ENCODE results near the gene UHMK1. TPM values are rescaled to one million over a fixed set of nuclear protein-coding genes. Genes with fewer than 3 reads are reported as not detected.

The UHMK1 gene
- total RNA-seq, 1 donor from 2014 or later = 43.5 TPM

DNA sequence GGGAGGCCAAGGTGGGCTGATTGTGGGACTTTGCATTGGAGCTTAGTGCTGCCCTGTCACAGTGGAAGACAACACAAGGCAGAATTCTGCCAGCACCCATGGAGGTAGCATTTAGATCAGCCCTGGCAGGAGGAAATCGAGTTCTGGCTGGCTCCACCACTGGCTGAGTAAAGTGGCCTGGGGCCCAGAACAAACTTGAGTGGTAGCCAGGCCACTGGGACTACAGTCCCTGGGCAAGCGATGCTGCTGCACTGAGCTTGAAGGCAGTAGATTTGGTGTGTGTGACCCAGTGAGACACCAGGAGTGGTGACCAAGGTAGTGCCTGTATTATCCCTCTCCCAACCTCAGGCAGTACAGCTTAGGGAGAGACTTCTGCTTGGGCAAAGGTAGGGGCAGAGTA, 22.5 kb upstream of the UHMK1 start:
- Histone ChIP-seq H3K4me3 (ENCODE audit: insufficient read depth, low read depth, low read length) (no peak overlapping the region), H3K4me2 (ENCODE audit: low read length) (no peak overlapping the region), H3K36me3 (ENCODE audit: insufficient read depth, low read length) (no peaks in the 10 kb centered on the region), H4K20me1 (ENCODE audit: insufficient read depth, low read length) (no peaks in the 10 kb centered on the region), H3K9ac (ENCODE audit: low read length) (no peak overlapping the region), H3K79me2 (ENCODE audit: insufficient read depth, low read length) (no peaks in the 10 kb centered on the region), H3K27me3 (ENCODE audit: insufficient read depth, low read length) (no peaks in the 10 kb centered on the region), H2AFZ (ENCODE audit: low read depth, low read length) (no peak overlapping the region), H3K4me1 (ENCODE audit: insufficient read depth, low read length) (no peaks in the 10 kb centered on the region), H3K9me3 (ENCODE audit: insufficient read depth, low read depth, low read length) (peaks cover 5% of the 10 kb centered on the region), H3K27ac (ENCODE audit: low read depth, low read length) (no peak overlapping the region)
- Mint-ChIP-seq H3K4me3 (ENCODE audit: unreplicated experiment) (no peak overlapping the region), H3K27me3 (ENCODE audit: low read depth, unreplicated experiment) (no peaks in the 10 kb centered on the region), H3K4me1 (ENCODE audit: low read depth, unreplicated experiment) (no peaks in the 10 kb centered on the region), H3K36me3 (ENCODE audit: low read depth, unreplicated experiment) (peaks cover 2% of the 10 kb centered on the region), H3K9me3 (ENCODE audit: unreplicated experiment) (peaks cover 11% of the 10 kb centered on the region), H3K27ac (ENCODE audit: unreplicated experiment) (no peak overlapping the region)
- TF ChIP-seq, protein P1, sequence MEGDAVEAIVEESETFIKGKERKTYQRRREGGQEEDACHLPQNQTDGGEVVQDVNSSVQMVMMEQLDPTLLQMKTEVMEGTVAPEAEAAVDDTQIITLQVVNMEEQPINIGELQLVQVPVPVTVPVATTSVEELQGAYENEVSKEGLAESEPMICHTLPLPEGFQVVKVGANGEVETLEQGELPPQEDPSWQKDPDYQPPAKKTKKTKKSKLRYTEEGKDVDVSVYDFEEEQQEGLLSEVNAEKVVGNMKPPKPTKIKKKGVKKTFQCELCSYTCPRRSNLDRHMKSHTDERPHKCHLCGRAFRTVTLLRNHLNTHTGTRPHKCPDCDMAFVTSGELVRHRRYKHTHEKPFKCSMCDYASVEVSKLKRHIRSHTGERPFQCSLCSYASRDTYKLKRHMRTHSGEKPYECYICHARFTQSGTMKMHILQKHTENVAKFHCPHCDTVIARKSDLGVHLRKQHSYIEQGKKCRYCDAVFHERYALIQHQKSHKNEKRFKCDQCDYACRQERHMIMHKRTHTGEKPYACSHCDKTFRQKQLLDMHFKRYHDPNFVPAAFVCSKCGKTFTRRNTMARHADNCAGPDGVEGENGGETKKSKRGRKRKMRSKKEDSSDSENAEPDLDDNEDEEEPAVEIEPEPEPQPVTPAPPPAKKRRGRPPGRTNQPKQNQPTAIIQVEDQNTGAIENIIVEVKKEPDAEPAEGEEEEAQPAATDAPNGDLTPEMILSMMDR (IDR thresholded peaks at IDR 0.05; ENCODE audit: insufficient read depth, low read depth, low read length) = no peak
- no peak for TF ChIP-seq EZH2 (IDR thresholded peaks at IDR 0.05; ENCODE audit: insufficient read depth, low read length)
- FAIRE-seq (no peak), DNase-seq (ENCODE audit: low read depth) (no peak)

DNA sequence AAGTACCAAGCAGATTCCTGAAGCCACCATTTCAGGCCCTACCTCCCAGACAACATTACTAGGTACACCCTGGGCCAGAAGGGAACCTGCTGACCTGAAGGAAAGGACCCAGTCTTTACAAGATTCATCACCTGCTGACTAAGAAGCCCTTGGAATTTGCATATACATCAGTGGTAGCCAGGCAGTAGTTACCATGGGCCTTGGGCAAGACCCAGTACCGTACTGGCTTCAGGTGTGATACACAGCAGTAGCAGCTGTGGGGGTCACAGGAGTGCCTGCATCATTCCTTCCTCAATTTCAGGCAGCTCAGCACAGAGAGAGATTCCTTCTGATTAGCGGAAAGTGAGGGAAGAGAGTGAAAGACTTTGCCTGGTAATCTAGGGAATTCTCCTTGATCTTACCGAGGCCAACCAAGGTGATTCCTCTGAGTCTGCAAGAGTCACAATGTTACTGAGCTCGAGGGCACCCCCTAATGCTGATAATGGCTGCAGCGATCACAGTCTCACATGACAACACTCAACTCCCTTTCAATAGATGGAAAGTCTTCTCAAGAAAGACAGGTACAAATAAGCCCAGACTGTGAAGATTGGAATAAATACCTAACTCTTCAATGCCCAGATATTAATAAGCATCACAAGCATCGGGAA, 22.0 kb upstream of the UHMK1 start:
- Histone ChIP-seq H3K36me3 (ENCODE audit: insufficient read depth, low read length) (no peaks in the 10 kb centered on the region), H3K27me3 (ENCODE audit: insufficient read depth, low read length) (no peaks in the 10 kb centered on the region), H3K4me1 (ENCODE audit: insufficient read depth, low read length) (no peaks in the 10 kb centered on the region), H3K9ac (ENCODE audit: low read length) (no peak overlapping the region), H3K9me3 (ENCODE audit: insufficient read depth, low read depth, low read length) (peaks cover 5% of the 10 kb centered on the region), H2AFZ (ENCODE audit: low read depth, low read length) (no peak overlapping the region), H3K4me3 (ENCODE audit: insufficient read depth, low read depth, low read length) (no peak overlapping the region), H3K79me2 (ENCODE audit: insufficient read depth, low read length) (no peaks in the 10 kb centered on the region), H4K20me1 (ENCODE audit: insufficient read depth, low read length) (no peaks in the 10 kb centered on the region), H3K4me2 (ENCODE audit: low read length) (no peak overlapping the region), H3K27ac (ENCODE audit: low read depth, low read length) (no peak overlapping the region)
- DNase-seq (ENCODE audit: low read depth) = no peak
- Mint-ChIP-seq H3K36me3 (ENCODE audit: low read depth, unreplicated experiment) (peaks cover 2% of the 10 kb centered on the region), H3K27ac (ENCODE audit: unreplicated experiment) (no peak overlapping the region), H3K4me1 (ENCODE audit: low read depth, unreplicated experiment) (no peaks in the 10 kb centered on the region), H3K27me3 (ENCODE audit: low read depth, unreplicated experiment) (no peaks in the 10 kb centered on the region), H3K9me3 (ENCODE audit: unreplicated experiment) (peaks cover 15% of the 10 kb centered on the region), H3K4me3 (ENCODE audit: unreplicated experiment) (no peak overlapping the region)
- FAIRE-seq = no peak
- no peak for TF ChIP-seq EZH2 (IDR thresholded peaks at IDR 0.05; ENCODE audit: insufficient read depth, low read length)
- TF ChIP-seq, protein P1 (IDR thresholded peaks at IDR 0.05; ENCODE audit: insufficient read depth, low read depth, low read length) = no peak

DNA sequence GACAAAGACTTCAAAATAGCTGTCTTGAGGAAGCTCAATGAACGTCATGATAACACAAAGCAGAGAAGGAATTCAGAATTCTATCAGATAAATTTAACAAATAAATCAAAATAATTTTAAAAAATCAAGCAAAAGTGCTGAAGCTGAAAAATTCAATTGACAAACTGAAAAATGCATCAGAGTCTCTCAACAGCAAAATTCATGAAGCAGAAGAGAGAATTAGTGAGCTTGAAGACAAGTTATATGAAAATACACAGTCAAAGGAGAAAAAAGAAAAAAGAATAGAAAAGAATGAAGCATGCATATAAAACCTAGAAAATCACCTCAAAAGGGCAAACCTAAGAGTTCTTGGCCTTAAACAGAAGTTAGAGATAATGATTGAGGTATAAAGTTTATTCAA, 21.0 kb upstream of the UHMK1 start:
- H3K4me1 ChIP-seq (ENCODE audit: insufficient read depth, low read length) = no peaks in the 10 kb centered on the region
- Mint-ChIP-seq H3K9me3 (ENCODE audit: unreplicated experiment) (peaks cover 22% of the 10 kb centered on the region), H3K27ac (ENCODE audit: unreplicated experiment) (no peak overlapping the region), H3K4me3 (ENCODE audit: unreplicated experiment) (no peak overlapping the region), H3K36me3 (ENCODE audit: low read depth, unreplicated experiment) (peaks cover 2% of the 10 kb centered on the region), H3K27me3 (ENCODE audit: low read depth, unreplicated experiment) (no peaks in the 10 kb centered on the region), H3K4me1 (ENCODE audit: low read depth, unreplicated experiment) (no peaks in the 10 kb centered on the region)
- TF ChIP-seq, protein P1 (IDR thresholded peaks at IDR 0.05; ENCODE audit: insufficient read depth, low read depth, low read length) = no peak
- no peak for TF ChIP-seq EZH2 (IDR thresholded peaks at IDR 0.05; ENCODE audit: insufficient read depth, low read length)
- H3K4me3 ChIP-seq (ENCODE audit: insufficient read depth, low read depth, low read length) = no peak overlapping the region
- H3K9me3 ChIP-seq (ENCODE audit: insufficient read depth, low read depth, low read length) = peaks cover 5% of the 10 kb centered on the region
- no peak overlapping the region for H3K4me2 ChIP-seq (ENCODE audit: low read length)
- no peak overlapping the region for H3K27ac ChIP-seq (ENCODE audit: low read depth, low read length)
- no peaks in the 10 kb centered on the region for H3K27me3 ChIP-seq (ENCODE audit: insufficient read depth, low read length)
- H3K36me3 ChIP-seq (ENCODE audit: insufficient read depth, low read length) = no peaks in the 10 kb centered on the region
- no peak overlapping the region for H2AFZ ChIP-seq (ENCODE audit: low read depth, low read length)
- no peaks in the 10 kb centered on the region for H3K79me2 ChIP-seq (ENCODE audit: insufficient read depth, low read length)
- no peaks in the 10 kb centered on the region for H4K20me1 ChIP-seq (ENCODE audit: insufficient read depth, low read length)
- H3K9ac ChIP-seq (ENCODE audit: low read length) = no peak overlapping the region
- FAIRE-seq (no peak), DNase-seq (ENCODE audit: low read depth) (no peak)

Data from astrocyte (in vitro differentiated cells and primary cell).